ENCODE data around the gene DHRS12.

The DHRS12 gene

GRCh38 chr13:51803422-51804294, at the start of gene DHRS12:
DHRS12 (minus strand) TSS chr13:51804163; CDS start chr13:51799659, 4,504 bp downstream.
- no peak for TF ChIP-seq CTCF (conservative IDR thresholded peaks at IDR 0.05; ENCODE audit: low read depth, low read length)
- H3K4me3 ChIP-seq (ENCODE audit: low read depth, low read length): peak within 1 kb of the TSS; percentile 79
- DNase-seq (ENCODE audit: low read depth): peak; percentile 86

- DNase-seq (ENCODE audit: low read depth): peak; percentile 62
Observed at GRCh38 chr13:51849145-51850101, 45.5 kb upstream of the DHRS12 start.

GRCh38 chr13:51848674-51849073, 44.7 kb upstream of the DHRS12 start:
- DNase-seq (ENCODE audit: low read depth): peak; percentile 54

More at GRCh38 chr13:51849145-51850101, 45.5 kb upstream of the DHRS12 start:
- peak; percentile 77 for TF ChIP-seq CTCF (conservative IDR thresholded peaks at IDR 0.05; ENCODE audit: low read depth, low read length)
- no peak overlapping the region for H3K4me3 ChIP-seq (ENCODE audit: low read depth, low read length)

GRCh38 chr13:51846756-51847155, 42.8 kb upstream of the DHRS12 start:
- no peak overlapping the region for H3K4me3 ChIP-seq (ENCODE audit: low read depth, low read length)
- TF ChIP-seq CTCF (conservative IDR thresholded peaks at IDR 0.05; ENCODE audit: low read depth, low read length): no peak
- DNase-seq (ENCODE audit: low read depth): no peak

More at GRCh38 chr13:51848674-51849073, 44.7 kb upstream of the DHRS12 start:
- TF ChIP-seq CTCF (conservative IDR thresholded peaks at IDR 0.05; ENCODE audit: low read depth, low read length): no peak
- H3K4me3 ChIP-seq (ENCODE audit: low read depth, low read length): no peak overlapping the region

GRCh38 chr13:51845574-51846318, 41.8 kb upstream of the DHRS12 start:
- DNase-seq (ENCODE audit: low read depth): no peak
- no peak overlapping the region for H3K4me3 ChIP-seq (ENCODE audit: low read depth, low read length)
- TF ChIP-seq CTCF (conservative IDR thresholded peaks at IDR 0.05; ENCODE audit: low read depth, low read length): no peak

- peak within 1 kb of the TSS; percentile 28 for H3K4me3 ChIP-seq (ENCODE audit: low read depth, low read length)
- peak; percentile 91 for TF ChIP-seq CTCF (conservative IDR thresholded peaks at IDR 0.05; ENCODE audit: low read depth, low read length)
Observed at GRCh38 chr13:51844862-51845573, 41.1 kb upstream of the DHRS12 start, which contains the start of gene TMEM272. TMEM272 (minus strand) TSS chr13:51845177; CDS start chr13:51838530, 6,647 bp downstream.

More at GRCh38 chr13:51844862-51845573, 41.1 kb upstream of the DHRS12 start, which contains the start of gene TMEM272:
- DNase-seq (ENCODE audit: low read depth): peak; percentile 47

All from choroid plexus epithelial cell (primary cell).